GM23338 (cell line): ENCODE data around the gene FLT1. TPM values are rescaled to one million over a fixed set of nuclear protein-coding genes. Genes with fewer than 3 reads are reported as not detected.

Experiments used
- ATAC-seq: fragments of 200-7000 bp; cut with Tn5 transposase; 3 replicates; pipeline ENCODE4 v1.9.1; 2020
- DNase-seq: peaks from one replicate; pipeline ENCODE4 v3.0.0-alpha.2; 2015; ENCODE audit warnings: low spot score
- H2AFZ ChIP-seq: fragments of 200-600 bp; sonication (generic); 2 replicates; pipeline ENCODE4 v1.8.0; 2016; ENCODE audit warnings: antibody characterized with exemption, mild to moderate bottlenecking, moderate library complexity
- H3F3A ChIP-seq: fragments of 200-600 bp; sonication (generic); replicated peaks from 2 replicates; pipeline ENCODE4 v1.8.0; 2017; ENCODE audit warnings: antibody characterized with exemption, mixed run types, low read depth
- H3K27ac ChIP-seq: fragments of 200-600 bp; sonication (generic); 2 replicates; pipeline ENCODE4 v1.6.1; 2016; ENCODE audit warnings: low read depth
- H3K27me3 ChIP-seq: fragments of 200-600 bp; sonication (generic); 2 replicates; pipeline ENCODE4 v1.8.0; 2016; ENCODE audit warnings: mild to moderate bottlenecking, mixed run types, moderate library complexity; ENCODE audit not compliant: insufficient read depth
- H3K36me3 ChIP-seq: fragments of 200-600 bp; sonication (generic); 2 replicates; pipeline ENCODE4 v1.8.0; 2016; ENCODE audit warnings: mild to moderate bottlenecking; ENCODE audit not compliant: insufficient read depth
- H3K4me1 ChIP-seq: fragments of 200-600 bp; sonication (generic); 2 replicates; pipeline ENCODE4 v1.8.0; 2016; ENCODE audit warnings: mild to moderate bottlenecking, moderate library complexity; ENCODE audit not compliant: insufficient read depth
- H3K4me2 ChIP-seq: fragments of 200-600 bp; sonication (generic); 2 replicates; pipeline ENCODE4 v1.7.1; 2017; ENCODE audit warnings: mixed run types
- H3K4me3 ChIP-seq: fragments of 200-600 bp; sonication (generic); 2 replicates; pipeline ENCODE4 v1.6.1; 2016; ENCODE audit warnings: mixed run types
- H3K79me2 ChIP-seq: fragments of 200-600 bp; sonication (generic); replicated peaks from 2 replicates; pipeline ENCODE4 v1.8.0; 2017; ENCODE audit warnings: mild to moderate bottlenecking; ENCODE audit not compliant: insufficient read depth
- H3K9me2 ChIP-seq: fragments of 200-600 bp; sonication (generic); 2 replicates; pipeline ENCODE4 v1.8.0; 2017; ENCODE audit not compliant: insufficient read depth
- H4K20me1 ChIP-seq: fragments of 200-600 bp; sonication (generic); replicated peaks from 2 replicates; pipeline ENCODE4 v1.8.0; 2017; ENCODE audit warnings: mild to moderate bottlenecking; ENCODE audit not compliant: insufficient read depth
- H3K27ac Mint-ChIP-seq: 2 replicates; pipeline ENCODE4 v1.8.0; 2020; ENCODE audit warnings: inconsistent platforms, mild to moderate bottlenecking, moderate library complexity, mixed read lengths
- H3K27me3 Mint-ChIP-seq: 3 replicates; pipeline ENCODE4 v1.8.0; 2022; ENCODE audit warnings: low read depth, mild to moderate bottlenecking, moderate library complexity, mixed read lengths, inconsistent platforms; ENCODE audit not compliant: insufficient read depth, poor library complexity
- H3K36me3 Mint-ChIP-seq: 3 replicates; pipeline ENCODE4 v1.8.0; 2021; ENCODE audit warnings: low read depth, mild to moderate bottlenecking, inconsistent platforms, moderate library complexity, mixed read lengths
- H3K4me1 Mint-ChIP-seq: 3 replicates; pipeline ENCODE4 v1.8.0; 2020; ENCODE audit warnings: mild to moderate bottlenecking, inconsistent platforms, mixed read lengths
- H3K4me3 Mint-ChIP-seq: 3 replicates; pipeline ENCODE4 v1.8.0; 2021; ENCODE audit warnings: moderate library complexity, mild to moderate bottlenecking, inconsistent platforms, mixed read lengths
- H3K9me3 Mint-ChIP-seq: 3 replicates; pipeline ENCODE4 v1.8.0; 2020; ENCODE audit warnings: moderate library complexity, mild to moderate bottlenecking, inconsistent platforms, mixed read lengths
- CREB1 ChIP-seq: fragments of 250-450 bp; sonication (Bioruptor Pico); IDR thresholded peaks from 2 replicates; pipeline ENCODE4 v1.5.0; 2020; ENCODE audit warnings: low read depth, mild to moderate bottlenecking, moderate library complexity
- CTCF ChIP-seq, 2 experiments: fragments of 200-600 bp in 1 of 2; sonication (generic) in 1 of 2; conservative IDR thresholded peaks; 2 replicates each; pipeline versions ENCODE4 v1.5.1 to v1.6.1; 2016 to 2017; ENCODE audit warnings: antibody characterized with exemption in 2 of 2, low read depth in 2 of 2, mild to moderate bottlenecking in 2 of 2, moderate library complexity in 1 of 2
- ETS1 ChIP-seq: IDR thresholded peaks from 2 replicates; pipeline ENCODE4 v1.6.1; 2016; ENCODE audit warnings: antibody characterized with exemption
- EZH2 ChIP-seq: fragments of 200-600 bp; sonication (generic); IDR thresholded peaks from one replicate; pipeline ENCODE4 v1.8.0; 2017; ENCODE audit warnings: antibody characterized with exemption, mild to moderate bottlenecking, low read depth; ENCODE audit not compliant: unreplicated experiment
- EZH2phosphoT487 ChIP-seq: fragments of 200-600 bp; sonication (generic); IDR thresholded peaks from one replicate; pipeline ENCODE4 v1.8.1; 2018; ENCODE audit warnings: antibody characterized with exemption; ENCODE audit not compliant: unreplicated experiment
- JUNB ChIP-seq: IDR thresholded peaks from one replicate; pipeline ENCODE4 v1.6.1; 2016; ENCODE audit warnings: antibody characterized with exemption; ENCODE audit not compliant: unreplicated experiment
- NANOG ChIP-seq: IDR thresholded peaks from 2 replicates; pipeline ENCODE4 v1.6.1; 2016; ENCODE audit warnings: antibody characterized with exemption, borderline replicate concordance
- POLR2AphosphoS5 ChIP-seq: IDR thresholded peaks from 2 replicates; pipeline ENCODE4 v1.6.1; 2016; ENCODE audit warnings: antibody characterized with exemption, low read depth
- REST ChIP-seq: IDR thresholded peaks from one replicate; pipeline ENCODE4 v1.6.1; 2018; ENCODE audit warnings: antibody characterized with exemption; ENCODE audit not compliant: unreplicated experiment
- STAT1 ChIP-seq: IDR thresholded peaks from one replicate; pipeline ENCODE4 v1.6.1; 2016; ENCODE audit warnings: antibody characterized with exemption; ENCODE audit not compliant: unreplicated experiment
- ZNF114 ChIP-seq: fragments of 250-450 bp; sonication (Bioruptor Pico); IDR thresholded peaks from 2 replicates; pipeline ENCODE4 v1.5.0; 2020; ENCODE audit warnings: mild to moderate bottlenecking, moderate library complexity
- ZNF331 ChIP-seq: fragments of 250-450 bp; sonication (Bioruptor Pico); IDR thresholded peaks from 2 replicates; pipeline ENCODE4 v1.5.0; 2020; ENCODE audit warnings: low read depth, mild to moderate bottlenecking, moderate library complexity
- ZNF462 ChIP-seq: fragments of 250-450 bp; sonication (Bioruptor Pico); IDR thresholded peaks from 2 replicates; pipeline ENCODE4 v1.5.0; 2020; ENCODE audit warnings: mild to moderate bottlenecking, moderate library complexity
- polyA plus RNA-seq: library from polyadenylated mRNA; unstranded; fragments of >200 nt; fragmentation: Nextera tagmentation; extraction: Ambion mirVana; gene quantifications from 2 replicates; pipeline ENCODE4 v1.2.1, GENCODE V29; 2016
- total RNA-seq: library from RNA; depleted of rRNA; stranded (reverse); fragments of >200 nt; shearing (Covaris generic); gene quantifications from 2 replicates; pipeline ENCODE4 v1.2.3, GENCODE V29; 2014

FLT1 gene
- total and polyA plus RNA-seq, 2 experiments from 2014 or later = 26.8 to 116 TPM

GRCh38 chr13:28494504-28494777, 487 bp downstream of the FLT1 start:
- TF ChIP-seq ZNF114 (no peak), EZH2 (no peak), ZNF462 (CRISPR knock-in tag) (no peak), POLR2AphosphoS5 (no peak), CREB1 (CRISPR knock-in tag) (no peak), CTCF (conservative IDR thresholded peaks at IDR 0.05; ENCODE audit: low read depth in 2 of 2) (no peak), STAT1 (no peak), ETS1 (no peak), JUNB (no peak), EZH2phosphoT487 (no peak), REST (no peak), NANOG (no peak), ZNF331 (CRISPR knock-in tag) (no peak)
- Histone ChIP-seq H3K27ac (no peak overlapping the region), H3K4me1 (peaks cover 48% of the 10 kb centered on the region), H3K27me3 (peaks cover 36% of the 10 kb centered on the region), H3K36me3 (no peaks in the 10 kb centered on the region), H3K9me2 (no peaks in the 10 kb centered on the region), H2AFZ (no peak overlapping the region), H3K4me3 (peak overlapping the region; percentile 87), H3K4me2 (peak overlapping the region; percentile 77), H3F3A (0 out of 2 replicates have a peak, but pooled peaks cover 4% of the 10 kb centered on the region), H4K20me1 (peaks cover 14% of the 10 kb centered on the region), H3K79me2 (peaks cover 66% of the 10 kb centered on the region)
- no peaks in the 10 kb centered on the region; the same call in 2 of the 3 replicates for H3K9me3 Mint-ChIP-seq
- peaks cover 58% of the 10 kb centered on the region for H3K4me1 Mint-ChIP-seq
- peaks cover 28% of the 10 kb centered on the region for H3K36me3 Mint-ChIP-seq
- no peak for DNase-seq
- no peak overlapping the region for H3K27ac Mint-ChIP-seq
- peak overlapping the region; percentile 93 for H3K4me3 Mint-ChIP-seq
- peak; percentile 24 for ATAC-seq
- peaks cover 17% of the 10 kb centered on the region for H3K27me3 Mint-ChIP-seq
